HG03060 (cell line): ENCODE data around the gene AIP.

ENCODE experiments used
- ATAC-seq: cut with Tn5 transposase; IDR thresholded peaks from one replicate; pipeline ENCODE4 v1.9.1; 2021; ENCODE audit warnings: low read depth, moderate number of reproducible peaks; ENCODE audit not compliant: unreplicated experiment

AIP gene

DNA sequence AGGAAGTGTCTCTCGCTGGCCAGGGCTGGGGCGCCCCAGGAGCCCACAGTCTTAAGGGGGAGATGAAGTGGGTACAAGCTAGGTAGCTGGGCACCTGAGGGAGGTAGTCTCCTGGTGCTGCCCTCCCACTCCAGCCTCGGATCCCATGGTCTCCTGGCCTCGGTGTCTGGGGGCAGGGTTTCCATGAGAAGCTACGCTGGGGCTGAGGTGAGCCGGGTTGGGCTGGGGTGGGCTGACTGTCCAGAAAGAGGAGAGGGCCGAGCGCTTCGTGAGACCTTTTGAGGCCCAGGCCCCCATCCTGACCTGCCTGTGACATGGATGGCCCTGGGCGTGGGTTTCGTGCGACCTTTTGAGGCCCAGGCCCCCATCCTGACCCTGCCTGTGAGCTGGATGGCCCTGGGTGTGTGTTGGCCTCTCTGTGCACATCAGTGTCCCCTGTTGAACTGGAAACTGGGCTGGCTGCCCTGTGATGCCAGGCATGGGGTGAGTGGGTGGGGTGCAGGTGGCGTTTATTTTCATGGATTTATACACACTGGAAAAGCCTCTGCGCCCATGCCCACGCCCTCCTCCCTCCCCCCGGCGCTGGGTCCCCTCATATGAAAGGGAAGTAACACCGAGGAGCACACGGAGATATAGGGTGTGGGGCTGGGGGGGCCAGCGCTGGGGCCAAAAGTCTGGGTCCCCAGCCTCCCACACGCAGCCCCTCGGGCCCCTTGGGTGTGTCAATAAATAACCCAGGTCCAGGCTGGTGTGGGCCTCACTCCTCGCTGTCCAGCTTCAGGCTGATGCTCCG is 8.6 kb downstream of the AIP start:
- no peak for ATAC-seq

GRCh38 chr11:67492069-67492727 is 9.4 kb downstream of the AIP start:
- no peak for ATAC-seq

GRCh38 chr11:67492801-67493547 is 10.1 kb downstream of the AIP start:
- ATAC-seq = no peak

- no peak for ATAC-seq
Measured at GRCh38 chr11:67493548-67494370, 10.9 kb downstream of the AIP start.

DNA sequence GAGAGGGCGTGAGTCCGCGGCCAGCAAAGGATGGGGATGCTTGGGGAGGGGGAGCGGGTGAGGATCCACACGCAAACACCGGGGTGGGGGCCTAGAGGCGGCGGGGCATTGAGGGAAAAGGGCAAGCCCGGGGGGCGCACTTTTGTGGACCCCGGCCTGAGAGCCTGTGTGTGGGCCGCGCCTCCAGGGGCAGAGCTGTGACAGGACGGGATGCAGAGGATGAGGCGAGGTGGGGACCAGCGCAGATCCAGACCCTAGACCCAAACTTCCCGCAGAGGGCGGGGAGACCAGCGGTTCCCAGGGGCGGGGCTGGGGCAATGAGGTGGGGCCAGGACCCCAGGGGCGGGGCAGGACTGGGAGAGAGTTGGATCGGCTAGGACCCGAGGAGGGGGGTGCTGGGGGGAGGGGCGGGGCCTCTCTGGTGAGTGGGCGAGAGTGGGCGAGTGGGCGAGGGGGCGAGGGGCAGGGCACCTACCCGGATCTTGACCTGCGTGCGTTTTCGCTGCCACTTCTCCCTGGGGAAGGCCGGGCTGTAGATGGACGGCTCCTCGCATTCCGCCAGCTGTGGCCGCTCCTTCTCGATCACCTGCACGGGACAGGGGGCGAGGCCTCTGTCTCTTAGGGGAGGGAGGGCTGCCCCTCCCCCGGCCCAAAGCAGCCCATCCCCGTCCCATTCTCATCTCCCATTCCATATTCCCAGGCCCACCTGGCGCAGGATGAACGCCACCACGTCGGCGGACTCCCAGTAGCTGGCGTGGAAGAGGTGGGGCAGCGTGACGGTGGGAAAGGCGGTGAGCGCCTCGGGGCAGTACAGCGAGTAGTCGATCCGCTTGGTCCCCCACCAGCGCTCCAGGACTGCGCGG is 11.8 kb downstream of the AIP start:
- no peak for ATAC-seq

DNA sequence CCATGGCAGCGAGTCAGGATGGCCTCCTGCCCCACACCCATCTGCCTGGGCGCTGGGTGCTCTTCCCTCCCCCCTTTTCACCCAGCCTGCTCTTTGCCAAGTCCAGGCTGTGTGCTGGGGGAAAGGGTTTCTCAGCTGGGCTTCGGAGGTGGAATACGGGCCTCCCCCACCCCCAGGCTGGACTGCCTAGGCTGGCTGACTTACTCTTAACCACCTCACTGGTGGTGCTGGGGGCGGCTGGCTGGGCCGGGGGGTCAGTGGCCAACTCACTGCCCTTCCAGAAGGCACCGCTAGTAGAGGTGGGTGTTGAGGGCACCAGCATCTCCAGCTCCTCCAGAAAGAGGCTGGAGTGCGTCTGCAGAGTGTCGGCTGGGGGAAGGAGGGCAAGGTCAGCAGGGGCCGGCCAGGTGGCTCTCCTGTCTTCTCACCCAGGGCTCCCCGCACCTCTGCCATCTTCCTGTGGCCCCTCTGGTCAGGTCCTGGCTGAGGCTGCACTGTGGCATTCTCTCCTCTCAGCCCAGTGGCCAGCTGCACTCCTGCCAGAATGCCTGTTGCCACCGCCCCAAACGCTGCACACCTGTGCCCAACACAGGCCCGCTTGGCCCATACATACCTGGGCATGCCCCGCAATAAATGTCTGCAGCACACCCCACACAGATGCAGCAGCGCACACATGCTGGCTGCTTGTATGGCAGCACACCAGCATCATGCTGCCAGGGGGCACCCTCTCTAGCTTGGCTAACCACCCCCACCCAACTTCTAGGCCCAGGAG is 12.6 kb downstream of the AIP start:
- no peak for ATAC-seq

DNA sequence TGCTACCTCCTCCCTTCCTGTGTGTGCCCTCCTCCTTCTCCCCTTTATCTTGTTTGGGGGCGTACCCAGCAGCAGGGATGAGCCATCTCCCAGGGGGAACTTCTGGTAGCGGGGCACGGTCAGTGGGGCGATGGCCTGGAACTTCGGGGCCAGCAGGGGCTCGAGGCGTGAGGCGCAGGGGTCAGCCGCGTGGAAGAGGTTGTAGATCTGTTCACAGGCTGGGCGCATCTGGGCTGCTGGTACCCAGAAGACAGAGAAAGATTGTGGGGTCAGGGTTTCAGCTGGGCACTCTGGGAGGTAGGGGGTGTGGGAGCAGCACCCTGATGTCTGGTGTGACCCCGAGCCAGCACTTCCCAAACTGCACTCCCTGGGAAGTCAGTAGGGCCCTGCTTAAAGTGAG is 13.3 kb downstream of the AIP start:
- ATAC-seq = no peak

GRCh38 chr11:67497656-67498291 is 14.9 kb downstream of the AIP start:
- no peak for ATAC-seq

- ATAC-seq = no peak
Measured at GRCh38 chr11:67498544-67498972, 15.7 kb downstream of the AIP start.

GRCh38 chr11:67499808-67500483 is 17.1 kb downstream of the AIP start:
- no peak for ATAC-seq

DNA sequence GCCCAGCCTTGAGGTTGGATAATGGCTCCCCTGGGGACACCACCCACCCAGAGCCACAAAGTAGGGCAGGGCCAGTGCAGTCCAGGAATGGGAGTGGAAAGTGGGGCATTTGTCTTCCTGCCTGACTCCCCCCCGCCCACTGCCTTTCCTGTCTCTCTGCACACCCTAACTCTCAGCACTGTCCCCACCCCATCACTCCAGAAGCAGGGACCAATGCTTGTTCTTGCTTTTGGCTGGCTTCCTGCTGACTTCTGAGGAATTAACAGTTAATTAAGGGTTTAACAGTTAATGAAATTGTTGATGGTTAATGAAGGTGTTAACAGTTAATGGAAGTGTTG is 17.6 kb downstream of the AIP start:
- no peak for ATAC-seq

- no peak for ATAC-seq
Measured at GRCh38 chr11:67500831-67501715, 18.2 kb downstream of the AIP start.

- ATAC-seq = no peak
Measured at GRCh38 chr11:67501854-67502253, 19.0 kb downstream of the AIP start.

GRCh38 chr11:67502328-67502979 is 19.6 kb downstream of the AIP start:
- no peak for ATAC-seq

DNA sequence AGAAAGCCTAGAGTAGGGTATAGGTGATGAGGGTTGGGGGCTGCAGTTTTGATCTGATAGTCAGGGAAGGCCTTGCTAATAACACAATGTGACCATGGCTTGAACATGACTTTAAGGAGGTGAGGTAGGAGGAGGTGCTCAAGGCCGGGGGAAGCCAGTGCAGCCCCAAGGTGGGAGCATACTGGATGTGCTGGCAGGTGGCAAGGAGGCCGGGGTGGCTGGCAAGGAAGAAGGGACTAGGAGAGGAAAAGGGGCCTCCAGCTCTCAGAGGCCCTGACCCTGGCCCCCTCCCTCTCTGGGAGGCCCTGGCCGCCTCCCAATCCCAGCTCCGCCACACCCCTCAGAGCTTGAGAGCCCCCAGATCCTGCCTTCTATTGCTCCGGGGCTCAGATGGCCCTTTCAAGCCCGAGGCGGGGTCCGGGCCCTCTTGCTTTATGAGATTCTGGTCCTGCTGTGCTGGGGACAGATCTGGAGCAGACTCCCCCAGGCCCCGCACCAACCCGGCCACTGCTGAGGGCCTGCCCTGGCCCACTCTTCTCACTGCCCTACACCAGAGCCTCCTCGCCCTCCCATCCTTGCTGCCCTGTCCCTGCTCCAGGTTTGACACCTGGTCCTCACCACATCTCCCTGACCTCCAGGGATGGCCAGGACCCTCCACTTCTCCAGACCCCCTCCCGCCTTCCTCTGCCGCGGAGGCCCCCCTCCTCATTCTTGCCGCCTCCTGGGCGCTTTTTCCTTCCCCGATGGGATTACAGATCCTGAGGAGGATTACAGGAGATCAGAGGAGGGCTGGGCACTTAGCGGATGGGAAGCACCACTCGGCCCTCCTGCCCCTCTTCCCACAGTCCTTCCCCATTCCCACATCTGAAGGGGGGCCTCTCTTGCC is 20.5 kb downstream of the AIP start:
- ATAC-seq = no peak
